H9 (cell line): ENCODE measurements around the gene KLF2. TPM values are rescaled to one million over a fixed set of nuclear protein-coding genes. Genes with fewer than 3 reads are reported as not detected.

Experiments
- DNase-seq: peaks from one replicate; pipeline ENCODE4 v3.0.0-alpha.2; 2017
- H2AFZ ChIP-seq: one replicate; pipeline ENCODE4 v1.6.1; 2013; ENCODE audit warnings: mild to moderate bottlenecking, low read length, control low read depth, moderate library complexity
- H2AK5ac ChIP-seq: 2 replicates; pipeline ENCODE4 v1.6.1; 2013; ENCODE audit warnings: low read length, control low read depth, mixed read lengths; ENCODE audit not compliant: insufficient read length
- H2BK120ac ChIP-seq: one replicate; pipeline ENCODE4 v1.6.1; 2013; ENCODE audit warnings: low read depth, mild to moderate bottlenecking, low read length, control low read depth, inconsistent platforms; ENCODE audit not compliant: poor library complexity, severe bottlenecking
- H2BK12ac ChIP-seq: 2 replicates; pipeline ENCODE4 v1.6.1; 2013; ENCODE audit warnings: low read length, control low read depth, mixed read lengths, low read depth; ENCODE audit not compliant: insufficient read length
- H2BK15ac ChIP-seq: 2 replicates; pipeline ENCODE4 v1.6.1; 2013; ENCODE audit warnings: low read depth, low read length, control low read depth
- H2BK20ac ChIP-seq: one replicate; pipeline ENCODE4 v1.6.1; 2013; ENCODE audit warnings: low read depth, mild to moderate bottlenecking, low read length, control low read depth, inconsistent platforms; ENCODE audit not compliant: poor library complexity, severe bottlenecking
- H2BK5ac ChIP-seq: 2 replicates; pipeline ENCODE4 v1.6.1; 2013; ENCODE audit warnings: low read length, control low read depth, mixed read lengths; ENCODE audit not compliant: insufficient read length
- H3K14ac ChIP-seq: 2 replicates; pipeline ENCODE4 v1.6.1; 2013; ENCODE audit warnings: low read length, control low read depth; ENCODE audit not compliant: insufficient read depth
- H3K18ac ChIP-seq: 2 replicates; pipeline ENCODE4 v1.6.1; 2013; ENCODE audit warnings: low read depth, mild to moderate bottlenecking, mixed read lengths, low read length, control low read depth; ENCODE audit not compliant: insufficient read length
- H3K23ac ChIP-seq: 2 replicates; pipeline ENCODE4 v1.6.1; 2013; ENCODE audit warnings: low read length, control low read depth, mixed read lengths, low read depth; ENCODE audit not compliant: insufficient read length
- H3K23me2 ChIP-seq: 2 replicates; pipeline ENCODE4 v1.6.1; 2013; ENCODE audit warnings: low read depth, mild to moderate bottlenecking, mixed read lengths, low read length, control low read depth; ENCODE audit not compliant: insufficient read length, poor library complexity, severe bottlenecking
- H3K27ac ChIP-seq: 2 replicates; pipeline ENCODE4 v1.5.1; 2013; ENCODE audit warnings: low read length, control low read depth, mixed read lengths, low read depth; ENCODE audit not compliant: insufficient read length
- H3K27me3 ChIP-seq: 2 replicates; pipeline ENCODE4 v1.6.1; 2013; ENCODE audit warnings: low read length, control low read depth, inconsistent platforms; ENCODE audit not compliant: insufficient read depth
- H3K4ac ChIP-seq: 2 replicates; pipeline ENCODE4 v1.6.1; 2013; ENCODE audit warnings: low read depth, mild to moderate bottlenecking, control low read depth, inconsistent platforms, low read length, moderate library complexity
- H3K4me1 ChIP-seq: 2 replicates; pipeline ENCODE4 v1.6.1; 2013; ENCODE audit warnings: low read length, control low read depth, inconsistent platforms; ENCODE audit not compliant: insufficient read depth
- H3K4me2 ChIP-seq: 2 replicates; pipeline ENCODE4 v1.6.1; 2013; ENCODE audit warnings: low read length, control low read depth, mixed read lengths; ENCODE audit not compliant: insufficient read length, insufficient read depth
- H3K56ac ChIP-seq: 2 replicates; pipeline ENCODE4 v1.6.1; 2013; ENCODE audit warnings: low read depth, mild to moderate bottlenecking, mixed read lengths, low read length, control low read depth; ENCODE audit not compliant: insufficient read length
- H3K79me1 ChIP-seq: 2 replicates; pipeline ENCODE4 v1.6.1; 2013; ENCODE audit warnings: low read depth, mild to moderate bottlenecking, moderate library complexity, low read length, control low read depth, inconsistent platforms; ENCODE audit not compliant: insufficient read depth, poor library complexity, severe bottlenecking
- H3K79me2 ChIP-seq: 2 replicates; pipeline ENCODE4 v1.6.1; 2013; ENCODE audit warnings: low read length, control low read depth, inconsistent platforms; ENCODE audit not compliant: insufficient read depth
- H3K9ac ChIP-seq: 2 replicates; pipeline ENCODE4 v1.6.1; 2013; ENCODE audit warnings: low read length, control low read depth, mixed read lengths; ENCODE audit not compliant: insufficient read length; ENCODE audit errors: extremely low read depth
- H3K9me3 ChIP-seq: one replicate; pipeline ENCODE4 v1.6.1; 2013; ENCODE audit warnings: low read depth, low read length, inconsistent platforms; ENCODE audit not compliant: control insufficient read depth
- H3T11ph ChIP-seq: one replicate; pipeline ENCODE4 v1.6.1; 2013; ENCODE audit warnings: mild to moderate bottlenecking, low read length, control low read depth, inconsistent platforms
- H4K20me1 ChIP-seq: one replicate; pipeline ENCODE4 v1.6.1; 2013; ENCODE audit not compliant: control insufficient read depth, insufficient read length, insufficient read depth
- H4K5ac ChIP-seq: 2 replicates; pipeline ENCODE4 v1.6.1; 2013; ENCODE audit warnings: low read depth, mild to moderate bottlenecking, mixed read lengths, low read length, control low read depth; ENCODE audit not compliant: insufficient read length
- H4K8ac ChIP-seq: replicated peaks from 2 replicates; pipeline ENCODE4 v1.6.1; 2013; ENCODE audit warnings: low read length, control low read depth, mixed read lengths, low read depth; ENCODE audit not compliant: insufficient read length
- H4K91ac ChIP-seq: 2 replicates; pipeline ENCODE4 v1.6.1; 2013; ENCODE audit warnings: low read depth, mild to moderate bottlenecking, moderate library complexity, mixed read lengths, low read length, control low read depth; ENCODE audit not compliant: insufficient read length
- H3K27ac Mint-ChIP-seq, 3 experiments: 2 replicates in 2 of 3; 3 replicates in 1 of 3; pipeline ENCODE4 v1.8.0; 2020 to 2021; ENCODE audit warnings: mixed read lengths in 3 of 3, mild to moderate bottlenecking in 1 of 3, moderate library complexity in 1 of 3
- H3K27me3 Mint-ChIP-seq: 2 replicates; pipeline ENCODE4 v1.8.0; 2021; ENCODE audit warnings: low read depth, mild to moderate bottlenecking, moderate library complexity, mixed read lengths
- H3K36me3 Mint-ChIP-seq, 3 experiments: 2 replicates in 2 of 3; 3 replicates in 1 of 3; pipeline ENCODE4 v1.8.0; 2020 to 2021; ENCODE audit warnings: low read depth in 3 of 3, mixed read lengths in 3 of 3; ENCODE audit not compliant: insufficient read depth in 1 of 3
- H3K4me1 Mint-ChIP-seq, 2 experiments: 2 replicates each; pipeline ENCODE4 v1.8.0; 2020; ENCODE audit warnings: mixed read lengths in 2 of 2
- H3K4me3 Mint-ChIP-seq, 2 experiments: 2 replicates in 1 of 2; 3 replicates in 1 of 2; pipeline ENCODE4 v1.8.0; 2020 to 2021; ENCODE audit warnings: mild to moderate bottlenecking in 2 of 2, mixed read lengths in 2 of 2, moderate library complexity in 1 of 2
- H3K9me3 Mint-ChIP-seq, 2 experiments: 2 replicates in 1 of 2; 3 replicates in 1 of 2; pipeline ENCODE4 v1.8.0; 2020; ENCODE audit warnings: mild to moderate bottlenecking in 2 of 2, mixed read lengths in 2 of 2, moderate library complexity in 1 of 2
- CTCF ChIP-seq: fragments of 200-600 bp; sonication (generic); conservative IDR thresholded peaks from 3 replicates; pipeline ENCODE4 v1.8.0; 2021; ENCODE audit warnings: antibody characterized with exemption, mild to moderate bottlenecking
- WGBS: extraction: QIAGEN DNeasy Blood & Tissue Kit; methylation state at CpG from one replicate; pipeline ENCODE4 v1.1.7; 2013; ENCODE audit warnings: missing lambda C conversion rate, low lambda C conversion rate, mixed read lengths; ENCODE audit not compliant: insufficient read length; ENCODE audit errors: extremely low coverage; 5-methylcytosine and 5-hydroxymethylcytosine counted together
- total RNA-seq: library from RNA; stranded (reverse); gene quantifications from 2 replicates; pipeline ENCODE4 v1.2.1, GENCODE V29; 2021

The KLF2 gene
- total RNA-seq, 1 experiment from 2014 or later = 0.33 TPM

GRCh38 chr19:16373079-16373478 lies 48.5 kb downstream of the KLF2 start:
- no peak for DNase-seq
- H3K9me3 Mint-ChIP-seq = no peaks in the 10 kb centered on the region; a peak in 1 of 5 replicates
- Histone ChIP-seq H2BK12ac (no peak overlapping the region), H4K20me1 (no peaks in the 10 kb centered on the region), H2BK5ac (no peak overlapping the region), H3K9me3 (no peaks in the 10 kb centered on the region), H4K91ac (no peak overlapping the region), H3K79me1 (no peaks in the 10 kb centered on the region), H3K14ac (no peak overlapping the region), H3K23ac (no peak overlapping the region), H2AK5ac (no peak overlapping the region), H3K79me2 (no peaks in the 10 kb centered on the region), H2BK120ac (no peak overlapping the region), H3K56ac (no peak overlapping the region), H3K4me1 (no peaks in the 10 kb centered on the region), H2BK20ac (no peak overlapping the region), H3K4ac (no peak overlapping the region), H3K27me3 (no peaks in the 10 kb centered on the region), H3K4me2 (no peak overlapping the region), H4K5ac (no peak overlapping the region), H2BK15ac (no peak overlapping the region), H3T11ph (no peak overlapping the region), H4K8ac (no peak overlapping the region), H3K18ac (no peak overlapping the region), H3K9ac (no peak overlapping the region), H2AFZ (no peak overlapping the region), H3K23me2 (no peaks in the 10 kb centered on the region), H3K27ac (no peak overlapping the region)
- H3K36me3 Mint-ChIP-seq = peaks cover 27 to 49% (median 41%) of the 10 kb centered on the region in 3 experiments
- no peak overlapping the region for H3K4me3 Mint-ChIP-seq
- no CpG with 5 or more reads among the region's 12 CpGs for WGBS
- TF ChIP-seq CTCF = no peak
- peaks cover 3 to 13% of the 10 kb centered on the region in 2 experiments for H3K4me1 Mint-ChIP-seq
- H3K27me3 Mint-ChIP-seq = no peaks in the 10 kb centered on the region
- no peak overlapping the region for H3K27ac Mint-ChIP-seq
